Stomach (tissue), 9 donors: ENCODE results near the gene MYBPC3. TPM values are rescaled to one million over a fixed set of nuclear protein-coding genes. Genes with fewer than 3 reads are reported as not detected.

Source experiments
- DNase-seq, 2 donors: peaks; one replicate each; pipeline versions ENCODE4 v3.0.0 to v3.0.0-alpha.2; 2013 to 2019
- H3K27ac ChIP-seq, 5 donors: fragments of 200-600 bp in 4 of 5; sonication (generic) in 4 of 5; one replicate each; pipeline ENCODE4 v1.5.1; 2013 to 2019; ENCODE audit warnings: mild to moderate bottlenecking in 1 of 5, moderate library complexity in 1 of 5
- H3K27me3 ChIP-seq, 3 donors: fragments of 200-600 bp; sonication (generic); one replicate each; pipeline ENCODE4 v1.5.1; 2017 to 2019; ENCODE audit warnings: mixed run types in 1 of 3
- H3K36me3 ChIP-seq, 4 donors: fragments of 200-600 bp; sonication (generic); 1 replicate in 3 of 4; 2 replicates in 1 of 4; pipeline ENCODE4 v1.5.1; 2016 to 2019
- H3K4me1 ChIP-seq, 4 donors: fragments of 200-600 bp; sonication (generic); one replicate each; pipeline ENCODE4 v1.5.1; 2016 to 2019
- H3K4me3 ChIP-seq, 4 donors: fragments of 200-600 bp; sonication (generic) in 3 of 4; one replicate each; pipeline ENCODE4 v1.5.1; 2016 to 2019; ENCODE audit warnings: mild to moderate bottlenecking in 1 of 4
- H3K9me3 ChIP-seq, 4 donors: fragments of 200-600 bp; sonication (generic); one replicate each; pipeline ENCODE4 v1.5.1; 2016 to 2019
- CTCF ChIP-seq, 7 experiments: fragments of 450-650 bp in 4 of 7; fragments of 200-600 bp in 3 of 7; sonication (generic) in 3 of 7; IDR thresholded peaks; one replicate each; pipeline ENCODE4 v1.5.1; 2016 to 2019; ENCODE audit warnings: antibody characterized with exemption in 7 of 7, control low read depth in 2 of 7, mild to moderate bottlenecking in 1 of 7
- EP300 ChIP-seq: sonication (generic); formaldehyde crosslinking; IDR thresholded peaks from one replicate; pipeline ENCODE4 v1.6.1; 2017; ENCODE audit warnings: antibody characterized with exemption
- POLR2A ChIP-seq, 4 donors: fragments of 450-650 bp; IDR thresholded peaks; one replicate each; pipeline ENCODE4 v1.6.1; 2016; ENCODE audit warnings: antibody characterized with exemption in 4 of 4, control low read depth in 2 of 4, mild to moderate bottlenecking in 1 of 4, moderate library complexity in 1 of 4
- POLR2AphosphoS5 ChIP-seq, 3 donors: sonication (generic); formaldehyde crosslinking; IDR thresholded peaks; one replicate each; pipeline ENCODE4 v1.6.1; 2016; ENCODE audit warnings: antibody characterized with exemption in 3 of 3
- WGBS, 5 donors: extraction: QIAGEN DNeasy Blood & Tissue Kit in 3 of 5; methylation state at CpG; one replicate each; pipeline versions ENCODE4 v1.1.5 to v1.1.7; 2013 to 2018; 5-methylcytosine and 5-hydroxymethylcytosine counted together
- intact Hi-C: fragments of 100-400 bp; cut with DNase I; formaldehyde crosslinking; loops from one replicate; pipeline ENCODE4 v1.15.1; 2023; ENCODE audit warnings: low total_unique reads
- polyA plus RNA-seq, 3 donors: library from polyadenylated mRNA; stranded (reverse); fragments of 200-250 nt; gene quantifications; one replicate each; pipeline ENCODE4 v1.2.3, GENCODE V29; 2013
- total RNA-seq, 5 donors: library from RNA; depleted of rRNA; stranded (reverse); fragments of >200 nt; gene quantifications; one replicate each; pipeline versions ENCODE4 v1.1.0 to v1.2.3, GENCODE V29; 2014 to 2016
- donor health status: healthy with polysubstance abuse.
- donor health status: Bipolar disorder and iron deficiency.
- donor health status: healthy.

Gene MYBPC3
- total and polyA plus RNA-seq, 8 donors = 0.72 to 15.6 (median 1.5) TPM; not detected in 2

GRCh38 chr11:47384498-47384897, 32.0 kb upstream of the MYBPC3 start:
- no peaks in the 10 kb centered on the region for H3K9me3 ChIP-seq
- peaks cover 0 to 10% (median 0%) of the 10 kb centered on the region in 4 donors for H3K4me1 ChIP-seq
- no peaks in the 10 kb centered on the region for H3K27me3 ChIP-seq
- WGBS, 5 donors = 90 to 96% (median 95%) methylated on average over 4 of the region's 4 CpGs
- no peak for DNase-seq
- no peak overlapping the region for H3K27ac ChIP-seq
- no peaks in the 10 kb centered on the region for H3K36me3 ChIP-seq
- TF ChIP-seq EP300 (no peak), POLR2A (IDR thresholded peaks at IDR 0.05) (no peak), POLR2AphosphoS5 (IDR thresholded peaks at IDR 0.05) (no peak), CTCF (IDR thresholded peaks at IDR 0.05) (no peak)
- intact Hi-C loops = no loop called here
- H3K4me3 ChIP-seq = no peak overlapping the region

DNA sequence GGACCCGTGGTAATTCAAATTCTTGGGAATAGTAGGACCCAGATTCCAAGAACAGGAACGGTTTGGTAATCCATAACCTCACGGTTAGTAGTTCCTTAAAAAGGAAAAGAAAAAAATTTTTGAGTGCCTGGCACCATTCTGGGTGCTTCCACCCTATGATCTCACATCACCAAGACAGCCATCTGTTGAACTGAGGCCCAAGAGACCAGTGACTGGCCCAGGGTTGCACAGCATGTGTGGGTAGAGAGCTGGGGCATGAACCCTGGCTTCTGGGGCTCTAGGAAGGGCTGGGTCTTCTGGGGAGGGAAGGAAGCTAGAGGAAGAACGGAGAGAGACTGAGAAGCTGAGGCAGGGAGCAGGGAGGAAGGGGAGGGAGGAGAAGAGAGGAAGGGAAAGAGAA, 30.6 kb upstream of the MYBPC3 start:
- H3K4me1 ChIP-seq = no peaks in the 10 kb centered on the region
- no peak overlapping the region for H3K27ac ChIP-seq
- 44 to 68% (median 64%) methylated on average over 4 of the region's 4 CpGs for WGBS, 5 donors
- TF ChIP-seq POLR2AphosphoS5 (IDR thresholded peaks at IDR 0.05) (no peak), POLR2A (IDR thresholded peaks at IDR 0.05) (no peak), CTCF (IDR thresholded peaks at IDR 0.05) (no peak), EP300 (no peak)
- H3K36me3 ChIP-seq = no peaks in the 10 kb centered on the region
- H3K4me3 ChIP-seq = no peak overlapping the region
- DNase-seq = no peak
- H3K9me3 ChIP-seq = no peaks in the 10 kb centered on the region
- H3K27me3 ChIP-seq = no peaks in the 10 kb centered on the region
- intact Hi-C loops = no loop called here

DNA sequence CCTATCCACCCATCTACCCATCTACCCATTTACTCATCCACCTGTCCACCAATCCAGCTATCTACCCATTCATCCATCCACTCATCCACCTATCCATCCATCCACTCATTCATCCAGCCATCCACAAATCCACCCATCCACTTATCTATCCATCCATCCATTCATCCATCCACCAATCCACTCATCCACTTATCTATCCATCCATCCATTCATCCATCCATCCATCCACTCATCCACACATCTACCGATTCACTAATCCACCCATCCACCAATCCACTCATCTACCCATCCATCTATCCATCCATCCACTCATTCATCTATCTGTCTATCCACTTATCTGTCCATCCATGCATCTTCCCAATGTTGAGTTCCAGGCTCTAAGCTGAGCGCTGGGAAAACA, 27.6 kb upstream of the MYBPC3 start:
- no peak overlapping the region for H3K4me3 ChIP-seq
- intact Hi-C loops = no loop called here
- H3K36me3 ChIP-seq = peaks cover 0 to 4% (median 0%) of the 10 kb centered on the region in 4 donors
- no peak for DNase-seq
- H3K9me3 ChIP-seq = no peaks in the 10 kb centered on the region
- 92 to 99% (median 95%) methylated on average over 2 of the region's 2 CpGs for WGBS, 5 donors
- no peaks in the 10 kb centered on the region for H3K27me3 ChIP-seq
- no peak for TF ChIP-seq EP300
- TF ChIP-seq CTCF (IDR thresholded peaks at IDR 0.05) = no peak
- no peak for TF ChIP-seq POLR2AphosphoS5 (IDR thresholded peaks at IDR 0.05)
- TF ChIP-seq POLR2A (IDR thresholded peaks at IDR 0.05) = no peak
- no peak overlapping the region for H3K27ac ChIP-seq
- peaks cover 0 to under 1% (median 0%) of the 10 kb centered on the region in 4 donors for H3K4me1 ChIP-seq

DNA sequence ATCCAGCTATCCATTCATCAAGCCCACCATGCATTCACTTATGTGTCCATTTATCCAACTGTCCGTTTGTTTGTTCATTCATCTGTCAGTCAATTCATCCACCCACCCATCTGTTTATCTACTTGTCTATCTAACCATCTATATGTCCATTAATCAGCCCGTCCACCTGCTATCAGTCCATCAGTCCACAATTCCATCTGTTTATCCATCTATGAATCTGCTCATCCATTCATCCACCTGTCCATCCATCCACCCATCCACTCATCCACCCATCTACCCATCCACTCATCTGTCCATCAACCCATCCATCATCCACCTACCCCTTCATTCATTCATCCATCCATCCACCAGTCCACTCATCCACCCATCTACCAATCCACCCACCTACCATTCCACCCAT, 26.8 kb upstream of the MYBPC3 start:
- no peak overlapping the region for H3K4me3 ChIP-seq
- peak overlapping the region in 1 of 5 donors; percentile 87 for H3K27ac ChIP-seq
- WGBS, 5 donors = 71 to 88% (median 82%) methylated on average over 2 of the region's 2 CpGs
- intact Hi-C loops = loop anchor here (10.0 kb wide), 1 partner anchor 65 kb away; the partner anchor contains the start of gene RAPSN
- TF ChIP-seq CTCF (IDR thresholded peaks at IDR 0.05) = no peak
- TF ChIP-seq POLR2A (IDR thresholded peaks at IDR 0.05) = no peak
- TF ChIP-seq EP300 = no peak
- no peak for TF ChIP-seq POLR2AphosphoS5 (IDR thresholded peaks at IDR 0.05)
- no peak for DNase-seq
- peaks cover 0 to 8% (median 0%) of the 10 kb centered on the region in 4 donors for H3K4me1 ChIP-seq
- H3K9me3 ChIP-seq = no peaks in the 10 kb centered on the region
- peaks cover 0 to 4% (median 0%) of the 10 kb centered on the region in 4 donors for H3K36me3 ChIP-seq
- H3K27me3 ChIP-seq = no peaks in the 10 kb centered on the region
